Measurements from ENCODE around the gene SPEM2.

SPEM2 gene

DNA sequence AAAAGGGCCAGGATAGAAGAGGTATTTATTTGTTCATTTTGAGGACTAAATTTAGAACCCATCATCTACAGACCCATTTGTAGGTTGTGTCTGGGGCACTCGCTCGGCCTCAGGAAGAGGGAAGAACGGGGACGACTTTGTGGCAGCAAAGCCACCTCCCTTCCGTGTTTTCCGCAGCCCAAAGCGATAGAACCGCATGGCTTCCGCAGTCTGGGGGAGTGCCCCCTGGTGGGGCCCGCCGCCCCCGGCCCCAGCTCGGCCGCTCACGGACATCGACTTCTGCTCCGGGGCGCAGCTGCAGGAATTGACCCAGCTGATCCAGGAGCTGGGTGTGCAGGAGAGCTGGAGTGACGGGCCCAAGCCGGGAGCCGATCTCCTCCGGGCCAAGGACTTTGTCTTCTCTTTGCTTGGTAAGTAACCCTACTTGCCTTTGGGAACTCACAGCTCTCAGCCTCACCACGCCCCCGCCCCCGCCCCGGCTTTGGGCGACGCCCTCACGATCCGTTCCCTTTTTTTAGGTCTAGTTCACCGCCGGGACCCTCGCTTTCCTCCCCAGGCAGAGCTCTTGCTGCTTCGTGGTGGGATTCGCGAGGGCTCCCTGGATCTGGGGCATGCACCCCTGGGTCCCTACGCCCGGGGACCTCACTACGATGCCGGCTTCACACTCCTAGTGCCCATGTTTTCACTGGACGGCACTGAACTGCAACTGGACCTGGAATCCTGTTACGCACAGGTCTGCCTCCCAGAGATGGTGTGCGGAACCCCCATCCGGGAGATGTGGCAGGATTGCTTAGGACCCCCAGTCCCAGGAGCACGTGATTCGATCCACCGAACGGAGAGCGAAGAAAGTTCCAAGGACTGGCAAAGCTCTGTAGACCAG is 10.5 kb downstream of the SPEM2 start:
- H3K9me3 Mint-ChIP-seq = no peaks in the 10 kb centered on the region
- H3K4me1 Mint-ChIP-seq = peaks cover 39% of the 10 kb centered on the region
- H3K27me3 Mint-ChIP-seq (ENCODE audit: low read depth, poor library complexity) = peaks cover 53% of the 10 kb centered on the region
- peak; percentile 55 for DNase-seq
- no peaks in the 10 kb centered on the region for H3K36me3 Mint-ChIP-seq (ENCODE audit: low read depth)
- H3K4me3 Mint-ChIP-seq = peak overlapping the region; percentile 86
- TF ChIP-seq CTCF (IDR thresholded peaks at IDR 0.05) = no peak
- no peak overlapping the region for H3K27ac Mint-ChIP-seq

- peak overlapping the region; percentile 86 for H3K4me3 Mint-ChIP-seq
- peaks cover 54% of the 10 kb centered on the region for H3K27me3 Mint-ChIP-seq (ENCODE audit: low read depth, poor library complexity)
- peaks cover 48% of the 10 kb centered on the region for H3K4me1 Mint-ChIP-seq
- H3K27ac Mint-ChIP-seq = no peak overlapping the region
- TF ChIP-seq CTCF (IDR thresholded peaks at IDR 0.05) = peak; percentile 57
- H3K36me3 Mint-ChIP-seq (ENCODE audit: low read depth) = no peaks in the 10 kb centered on the region
- no peaks in the 10 kb centered on the region for H3K9me3 Mint-ChIP-seq
- peak; percentile 85 for DNase-seq
Measured at GRCh38 chr17:7436556-7437368, 11.3 kb downstream of the SPEM2 start.

GRCh38 chr17:7437369-7437863 is 12.0 kb downstream of the SPEM2 start:
- Mint-ChIP-seq H3K27me3 (ENCODE audit: low read depth, poor library complexity) (peaks cover 55% of the 10 kb centered on the region), H3K4me3 (peak overlapping the region; percentile 86), H3K9me3 (no peaks in the 10 kb centered on the region), H3K36me3 (ENCODE audit: low read depth) (no peaks in the 10 kb centered on the region), H3K27ac (no peak overlapping the region), H3K4me1 (peaks cover 54% of the 10 kb centered on the region)
- no peak for TF ChIP-seq CTCF (IDR thresholded peaks at IDR 0.05)
- no peak for DNase-seq

DNA sequence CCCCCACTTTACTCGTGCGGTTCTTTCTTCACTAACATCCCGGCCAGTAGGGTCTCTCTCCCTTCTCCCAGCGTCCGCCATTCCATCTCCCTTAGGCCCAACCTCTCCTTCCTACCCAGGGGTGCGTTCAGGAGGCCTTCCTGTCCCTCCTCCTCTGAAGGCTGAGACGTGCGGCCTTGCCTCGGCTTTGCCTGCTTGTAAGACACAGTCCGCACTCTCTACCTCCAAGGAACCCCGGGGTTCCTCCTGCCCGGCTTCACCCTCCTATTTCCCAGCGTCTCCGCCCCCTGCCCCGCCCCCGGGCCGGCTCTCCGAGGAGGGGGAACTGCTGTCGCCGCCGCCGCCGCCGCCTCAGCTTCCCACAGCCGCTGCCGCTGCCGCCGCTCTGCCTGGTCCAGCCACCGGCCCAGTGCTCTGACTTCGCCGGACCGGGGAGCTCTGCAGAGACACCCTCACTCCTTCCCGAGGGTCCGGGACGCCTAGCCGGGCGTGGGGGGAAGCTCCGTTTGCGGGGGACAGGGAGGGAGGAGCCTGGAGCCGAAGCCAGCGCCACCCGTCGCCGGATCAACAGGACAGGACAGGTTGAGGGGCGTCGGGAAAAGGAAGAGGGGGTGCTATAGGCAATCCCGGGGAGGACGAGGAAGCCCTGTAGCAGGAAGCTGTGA is 12.7 kb downstream of the SPEM2 start:
- H3K9me3 Mint-ChIP-seq = no peaks in the 10 kb centered on the region
- H3K27me3 Mint-ChIP-seq (ENCODE audit: low read depth, poor library complexity) = peaks cover 59% of the 10 kb centered on the region
- H3K4me3 Mint-ChIP-seq = peak overlapping the region; percentile 82
- DNase-seq = peak; percentile 86
- no peak overlapping the region for H3K27ac Mint-ChIP-seq
- no peak for TF ChIP-seq CTCF (IDR thresholded peaks at IDR 0.05)
- no peaks in the 10 kb centered on the region for H3K36me3 Mint-ChIP-seq (ENCODE audit: low read depth)
- peaks cover 57% of the 10 kb centered on the region for H3K4me1 Mint-ChIP-seq

- TF ChIP-seq CTCF (IDR thresholded peaks at IDR 0.05) = no peak
- Mint-ChIP-seq H3K36me3 (ENCODE audit: low read depth) (no peaks in the 10 kb centered on the region), H3K27me3 (ENCODE audit: low read depth, poor library complexity) (peaks cover 67% of the 10 kb centered on the region), H3K27ac (no peak overlapping the region), H3K9me3 (no peaks in the 10 kb centered on the region), H3K4me3 (peak overlapping the region; percentile 82), H3K4me1 (peaks cover 58% of the 10 kb centered on the region)
- no peak for DNase-seq
Measured at GRCh38 chr17:7438656-7439460, 13.4 kb downstream of the SPEM2 start.
